Epithelial cell of esophagus (primary cell): ENCODE measurements around the gene CHRNA4.

Experiments used
- DNase-seq: peaks from one replicate; pipeline ENCODE4 v3.0.0; 2010; ENCODE audit warnings: low read depth
- H3K4me3 ChIP-seq: 2 replicates; pipeline ENCODE4 v1.5.1; 2011; ENCODE audit warnings: mild to moderate bottlenecking, low read length, control low read depth
- TF ChIP-seq, protein P1 (sequence below): IDR thresholded peaks from 2 replicates; pipeline ENCODE4 v1.5.1; 2011; ENCODE audit warnings: low read depth, mild to moderate bottlenecking, low read length, control low read depth, inconsistent platforms; ENCODE audit not compliant: insufficient read depth; ENCODE audit errors: missing control alignments

Gene CHRNA4

DNA sequence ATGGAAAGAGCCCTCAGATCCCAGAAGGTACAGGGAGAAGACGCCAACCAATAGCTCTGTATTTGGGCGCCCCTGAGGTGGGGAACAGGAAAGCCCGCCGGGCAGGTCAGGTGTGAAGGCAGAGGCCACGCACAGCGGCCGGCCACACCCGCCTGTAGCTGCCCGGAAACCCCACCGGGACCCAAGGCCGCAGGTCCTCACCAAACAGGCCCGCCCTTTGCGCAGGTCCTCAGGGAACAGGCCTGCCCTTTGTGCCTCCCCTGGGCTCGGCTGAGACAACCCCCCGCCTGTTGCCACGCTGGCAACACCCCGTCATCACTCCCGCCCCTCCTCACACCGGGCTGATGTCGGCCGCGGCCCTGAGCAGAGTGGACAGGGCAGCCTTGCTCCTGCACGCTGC is 44.9 kb upstream of the CHRNA4 start:
- TF ChIP-seq, protein P1, sequence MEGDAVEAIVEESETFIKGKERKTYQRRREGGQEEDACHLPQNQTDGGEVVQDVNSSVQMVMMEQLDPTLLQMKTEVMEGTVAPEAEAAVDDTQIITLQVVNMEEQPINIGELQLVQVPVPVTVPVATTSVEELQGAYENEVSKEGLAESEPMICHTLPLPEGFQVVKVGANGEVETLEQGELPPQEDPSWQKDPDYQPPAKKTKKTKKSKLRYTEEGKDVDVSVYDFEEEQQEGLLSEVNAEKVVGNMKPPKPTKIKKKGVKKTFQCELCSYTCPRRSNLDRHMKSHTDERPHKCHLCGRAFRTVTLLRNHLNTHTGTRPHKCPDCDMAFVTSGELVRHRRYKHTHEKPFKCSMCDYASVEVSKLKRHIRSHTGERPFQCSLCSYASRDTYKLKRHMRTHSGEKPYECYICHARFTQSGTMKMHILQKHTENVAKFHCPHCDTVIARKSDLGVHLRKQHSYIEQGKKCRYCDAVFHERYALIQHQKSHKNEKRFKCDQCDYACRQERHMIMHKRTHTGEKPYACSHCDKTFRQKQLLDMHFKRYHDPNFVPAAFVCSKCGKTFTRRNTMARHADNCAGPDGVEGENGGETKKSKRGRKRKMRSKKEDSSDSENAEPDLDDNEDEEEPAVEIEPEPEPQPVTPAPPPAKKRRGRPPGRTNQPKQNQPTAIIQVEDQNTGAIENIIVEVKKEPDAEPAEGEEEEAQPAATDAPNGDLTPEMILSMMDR = no peak
- DNase-seq = no peak
- H3K4me3 ChIP-seq = no peak overlapping the region

DNA sequence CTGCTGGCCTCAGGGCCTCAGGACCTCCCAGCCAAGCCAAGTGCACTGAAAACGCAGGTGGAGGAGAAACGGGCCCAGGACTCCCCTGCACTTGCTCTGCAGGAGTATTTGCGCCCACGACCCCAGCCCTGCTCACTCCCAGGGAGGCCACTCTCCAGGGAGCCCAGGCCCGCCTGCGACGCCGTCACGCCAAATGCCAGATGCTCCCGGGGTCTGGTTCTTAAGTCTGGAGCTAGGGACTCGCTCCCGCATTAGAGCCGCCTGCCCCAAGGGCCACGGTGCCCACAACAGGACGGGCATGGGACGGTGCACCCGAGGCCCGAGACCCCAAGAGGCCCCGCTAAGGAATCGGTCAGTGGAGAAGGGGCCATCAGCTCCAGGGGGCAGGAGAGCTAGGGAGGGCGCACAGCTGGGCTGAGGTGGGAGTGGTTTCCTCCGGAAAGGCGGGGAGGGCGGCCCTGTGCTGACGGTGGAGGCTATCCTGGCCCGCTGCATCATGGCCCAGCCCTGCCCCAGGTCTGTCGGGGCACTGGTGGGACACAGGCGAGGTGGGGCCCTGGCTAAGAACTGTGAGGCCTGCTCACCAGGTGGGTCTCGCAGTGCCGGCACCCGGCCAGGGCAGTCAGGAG is 44.1 kb upstream of the CHRNA4 start:
- no peak overlapping the region for H3K4me3 ChIP-seq
- DNase-seq = no peak
- TF ChIP-seq, protein P1 = no peak

DNA sequence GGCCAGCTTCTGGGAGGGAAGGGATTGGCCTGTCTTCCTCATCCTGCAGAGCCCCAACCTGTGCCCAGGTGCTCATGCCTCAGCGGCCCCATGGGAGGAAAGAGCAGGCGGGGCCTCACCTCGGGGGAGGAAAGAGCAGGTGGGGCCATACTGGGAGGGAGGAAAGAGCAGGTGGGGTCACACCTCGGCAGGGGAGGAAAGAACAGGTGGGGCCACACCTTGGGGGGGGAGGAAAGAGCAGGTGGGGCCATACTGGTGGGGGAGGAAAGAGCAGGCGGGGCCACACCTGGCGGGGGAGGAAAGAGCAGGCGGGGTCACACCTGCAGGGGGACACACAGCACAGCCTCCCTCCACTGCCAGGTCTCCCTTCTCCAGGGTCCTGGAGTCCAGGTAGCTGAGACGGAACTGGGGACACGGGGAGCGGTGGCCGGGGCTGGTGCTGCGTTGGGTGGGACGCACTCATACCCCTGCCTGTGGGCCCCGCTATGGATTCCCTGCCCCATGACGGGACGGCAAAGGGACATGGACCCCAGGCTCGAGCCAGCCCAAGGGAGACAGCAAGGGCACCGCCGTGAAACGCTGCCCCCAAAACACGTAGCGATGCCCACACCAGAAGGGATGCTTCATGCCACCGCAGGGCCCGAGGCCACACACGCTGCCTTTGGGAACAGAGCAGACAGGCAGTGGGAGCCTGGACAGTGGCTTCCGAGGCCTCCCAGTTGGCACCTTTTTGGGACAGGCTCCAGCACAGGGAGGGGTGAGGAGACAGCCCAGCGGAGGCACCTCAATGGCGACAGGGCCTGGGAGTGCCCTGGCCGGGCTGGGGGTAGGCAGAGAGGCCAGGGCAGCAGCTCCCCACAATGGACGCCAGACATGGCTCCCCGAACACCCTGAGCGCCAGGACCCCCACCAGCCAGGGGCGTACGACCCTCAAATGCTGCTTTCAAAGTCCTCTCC is 43.3 kb upstream of the CHRNA4 start:
- no peak overlapping the region for H3K4me3 ChIP-seq
- DNase-seq = no peak
- TF ChIP-seq, protein P1 = no peak

DNA sequence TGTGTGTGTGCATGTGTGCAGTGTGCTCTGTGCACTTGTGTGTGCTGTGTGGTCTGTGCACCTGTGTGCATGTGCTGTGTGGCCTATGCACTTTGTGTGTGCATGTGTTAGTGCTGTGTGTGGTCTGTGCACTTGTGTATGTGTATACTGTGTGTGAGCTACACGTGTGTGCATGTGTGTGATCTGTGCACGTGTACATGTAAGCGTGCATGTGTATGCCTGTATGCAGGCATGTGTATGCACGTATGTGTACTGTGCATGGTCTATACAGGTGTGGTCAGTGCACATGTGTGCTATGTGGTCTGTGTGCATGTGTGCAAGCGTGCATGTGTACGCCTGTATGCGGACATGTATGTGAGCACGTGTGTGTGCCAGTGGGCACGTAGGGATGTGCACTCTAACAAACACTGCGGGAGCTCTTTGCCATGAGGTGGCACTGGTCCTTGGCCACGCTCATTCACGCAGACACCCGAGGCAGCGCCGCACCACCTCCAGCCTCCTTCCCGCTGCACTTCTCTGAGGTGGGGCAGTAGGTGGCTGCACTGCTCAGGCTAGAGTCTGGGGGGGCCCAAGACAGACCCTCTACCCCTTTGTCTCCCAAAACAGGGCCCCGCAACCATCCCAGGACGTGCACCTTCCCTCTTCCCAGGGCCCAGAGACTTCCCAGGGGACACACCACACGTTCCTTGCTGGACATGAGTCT is 42.4 kb upstream of the CHRNA4 start:
- DNase-seq = no peak
- H3K4me3 ChIP-seq = no peak overlapping the region
- TF ChIP-seq, protein P1 = no peak

DNA sequence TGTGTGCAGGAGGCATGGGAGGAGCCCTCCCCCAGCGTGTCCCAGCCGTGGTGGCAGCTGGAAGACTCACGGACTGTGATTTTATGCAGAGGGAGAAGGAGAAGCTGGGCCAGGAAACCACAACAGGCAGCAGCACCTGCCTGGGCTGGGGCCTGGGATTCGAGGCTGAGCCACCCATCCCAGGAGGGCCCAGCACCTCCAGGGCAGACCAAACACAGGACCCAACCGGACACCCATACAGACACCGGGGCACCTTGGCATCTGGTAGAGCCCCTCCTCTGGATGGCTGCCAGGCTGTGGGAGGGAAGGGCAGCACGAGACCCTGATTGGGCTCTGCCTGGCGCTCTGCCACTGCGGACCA is 41.7 kb upstream of the CHRNA4 start:
- TF ChIP-seq, protein P1 = no peak
- no peak for DNase-seq
- H3K4me3 ChIP-seq = no peak overlapping the region

DNA sequence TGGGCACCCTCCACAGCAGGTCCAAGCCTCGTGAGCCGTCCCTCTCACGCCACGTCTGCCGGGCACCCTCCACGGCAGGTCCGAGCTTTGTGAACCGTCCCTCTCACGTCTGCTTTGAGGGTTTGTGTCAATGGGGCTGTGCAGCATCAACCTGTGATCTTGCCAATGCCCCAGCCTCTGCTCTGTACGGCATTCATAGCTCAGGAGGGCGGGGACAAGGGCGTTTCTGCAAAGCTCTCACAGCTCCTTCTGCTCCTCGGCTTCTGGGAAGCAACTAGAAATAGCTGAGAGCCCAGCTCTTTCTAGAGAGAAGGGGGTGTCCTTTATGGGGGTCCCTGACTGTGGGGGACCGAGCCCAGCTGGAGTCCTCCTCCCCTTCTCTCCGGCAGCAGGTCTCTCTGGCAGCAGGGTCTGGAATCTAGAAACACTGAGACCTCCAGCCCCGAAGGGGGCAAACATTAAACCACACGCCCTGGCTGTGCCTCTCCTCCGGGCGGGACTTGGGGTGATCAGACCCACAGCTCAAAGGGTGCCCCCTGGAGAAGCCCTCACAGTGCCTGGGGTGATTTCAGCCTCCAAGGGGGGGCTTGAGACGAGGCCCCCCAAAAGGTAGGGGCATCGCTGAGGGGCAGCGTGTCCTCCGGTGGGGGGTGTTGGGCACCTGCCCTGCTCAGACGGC is 41.2 kb upstream of the CHRNA4 start:
- no peak overlapping the region for H3K4me3 ChIP-seq
- TF ChIP-seq, protein P1 = no peak
- DNase-seq = no peak
